Body of pancreas (tissue), 4 donors: ENCODE data around the gene HOXB3.

Source experiments
- CTCF ChIP-seq, 7 experiments: fragments of 450-650 bp in 4 of 7; fragments of 200-600 bp in 3 of 7; sonication (generic) in 3 of 7; IDR thresholded peaks; one replicate each; pipeline ENCODE4 v1.5.1; 2016 to 2019; ENCODE audit warnings: antibody characterized with exemption in 7 of 7
- POLR2A ChIP-seq, 3 donors: fragments of 450-650 bp; IDR thresholded peaks; one replicate each; pipeline ENCODE4 v1.6.1; 2016; ENCODE audit warnings: antibody characterized with exemption in 3 of 3, mild to moderate bottlenecking in 2 of 3

DNA sequence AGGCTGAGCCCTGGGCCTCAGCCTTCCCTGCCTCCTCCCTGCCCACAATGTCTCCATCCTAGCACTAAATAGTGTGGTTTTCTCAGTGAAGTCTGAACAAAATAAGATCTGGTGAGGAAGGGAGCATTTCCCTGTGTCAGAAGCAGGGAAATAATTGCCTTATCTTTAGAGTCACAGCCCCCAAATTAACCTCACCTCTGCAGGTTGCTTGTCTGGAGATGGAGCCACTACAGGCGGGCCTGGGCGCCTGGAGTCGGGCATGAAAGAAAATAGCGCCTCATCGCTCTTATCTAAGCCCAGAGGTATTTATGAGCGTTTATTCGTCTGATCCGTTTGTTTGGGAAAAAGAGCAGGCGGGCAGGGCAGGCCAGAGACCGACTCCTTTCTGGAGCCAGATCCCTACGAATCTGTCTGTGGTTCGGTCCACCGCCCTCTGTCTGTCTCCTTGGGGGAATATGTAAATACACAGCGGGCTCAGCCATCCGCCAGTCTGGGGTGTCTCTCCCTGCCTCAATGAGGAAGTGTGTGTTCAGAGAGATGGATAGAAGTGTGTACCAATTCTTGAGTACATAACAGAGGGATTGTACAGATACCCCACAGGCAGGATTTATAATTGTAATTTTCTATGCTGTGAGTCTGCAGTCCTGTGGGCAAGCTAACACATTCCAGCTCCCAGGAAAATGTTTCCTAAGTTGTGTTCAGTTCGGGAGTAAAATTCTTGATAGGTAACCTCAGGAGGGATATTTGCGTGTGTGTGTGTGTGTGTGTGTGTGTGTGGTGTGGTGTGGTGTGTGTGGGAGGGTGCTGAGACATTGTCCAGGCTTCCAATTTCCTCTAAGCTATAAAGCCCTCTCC lies 10.4 kb upstream of the HOXB3 start:
- no peak for TF ChIP-seq CTCF (IDR thresholded peaks at IDR 0.05)
- TF ChIP-seq POLR2A (IDR thresholded peaks at IDR 0.05) = no peak
